GM13976 (cell line): Measurements from ENCODE around the gene CYGB.
A peak's percentile ranks its signal among the peaks of the same experiment; 100 is the strongest.

Experiments used
- DNase-seq: peaks from one replicate; pipeline ENCODE4 v3.0.0; 2012; ENCODE audit warnings: low spot score
- CTCF ChIP-seq: IDR thresholded peaks from 2 replicates; pipeline ENCODE4 v1.5.1; 2012; ENCODE audit warnings: borderline replicate concordance, mild to moderate bottlenecking; ENCODE audit not compliant: insufficient read depth; ENCODE audit errors: extremely low read depth, missing control alignments, control extremely low read depth
- in situ Hi-C: fragments of 300-500 bp; cut with MboI; formaldehyde crosslinking; loops from one replicate; pipeline ENCODE4 v1.12.0; 2022; ENCODE audit warnings: low sequenced_read_pairs, mixed read lengths, inconsistent platforms; ENCODE audit not compliant: unreplicated experiment

The CYGB gene

GRCh38 chr17:76556765-76557367, 19.4 kb upstream of the CYGB start:
- in situ Hi-C loops = no loop called here
- no peak for TF ChIP-seq CTCF
- peak; percentile 59 for DNase-seq

DNA sequence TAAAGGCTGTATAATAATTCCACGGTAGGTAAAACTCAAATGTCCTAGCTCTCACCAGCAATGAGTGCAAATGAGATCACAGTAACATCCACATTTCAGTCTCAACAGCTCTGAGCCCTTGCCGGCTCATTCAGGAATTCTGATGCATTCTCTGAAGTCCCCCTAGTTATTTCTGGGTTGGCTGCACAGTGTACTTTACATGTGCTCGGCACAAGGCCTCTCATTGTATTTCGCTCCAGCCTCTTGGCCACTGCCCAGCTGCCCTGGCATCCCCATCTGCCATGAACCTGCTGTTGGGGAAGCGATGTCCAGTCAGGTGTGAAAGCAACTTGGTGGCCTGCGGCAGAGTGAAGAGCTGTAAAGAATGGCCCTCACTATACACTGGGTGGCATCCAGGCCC, 16.6 kb upstream of the CYGB start:
- in situ Hi-C loops = no loop called here
- no peak for DNase-seq
- TF ChIP-seq CTCF = no peak

DNA sequence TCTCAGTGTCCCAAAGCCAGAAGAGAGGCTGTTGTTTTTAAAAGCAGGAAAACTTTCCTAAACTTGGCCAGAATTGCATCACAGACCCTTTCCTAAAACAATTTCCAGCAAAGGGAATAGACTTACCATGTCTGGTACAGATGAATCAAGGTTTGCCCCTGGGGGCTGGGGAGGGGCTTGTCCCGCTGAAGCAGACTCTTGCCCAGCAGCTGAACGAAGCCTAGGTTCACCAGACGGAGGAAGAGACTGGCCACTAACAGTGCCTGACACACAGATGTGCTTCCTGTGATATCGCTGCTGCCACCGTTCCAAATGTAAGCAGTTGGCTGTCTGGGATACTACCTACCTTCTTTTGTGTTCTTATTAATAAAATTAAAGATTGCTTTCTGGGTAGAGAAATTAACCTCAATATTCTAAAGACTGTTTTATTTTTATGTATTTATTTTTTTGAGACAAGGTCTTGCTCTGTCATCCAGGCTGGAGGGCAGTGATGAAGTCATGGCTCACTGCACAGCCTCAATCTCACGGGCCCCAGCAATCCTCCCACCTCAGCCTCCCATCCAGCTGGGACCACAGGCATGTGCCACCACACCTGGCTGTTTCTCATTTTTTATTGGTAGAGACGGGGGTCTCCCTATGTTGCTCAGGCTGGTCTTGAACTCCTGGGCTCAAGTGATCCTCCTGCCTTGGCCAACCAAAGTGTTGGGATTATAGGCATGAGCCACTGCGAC, 15.8 kb upstream of the CYGB start:
- no peak for DNase-seq
- TF ChIP-seq CTCF = no peak
- in situ Hi-C loops = no loop called here

GRCh38 chr17:76551685-76552084, 14.2 kb upstream of the CYGB start:
- in situ Hi-C loops = no loop called here
- no peak for TF ChIP-seq CTCF
- no peak for DNase-seq

DNA sequence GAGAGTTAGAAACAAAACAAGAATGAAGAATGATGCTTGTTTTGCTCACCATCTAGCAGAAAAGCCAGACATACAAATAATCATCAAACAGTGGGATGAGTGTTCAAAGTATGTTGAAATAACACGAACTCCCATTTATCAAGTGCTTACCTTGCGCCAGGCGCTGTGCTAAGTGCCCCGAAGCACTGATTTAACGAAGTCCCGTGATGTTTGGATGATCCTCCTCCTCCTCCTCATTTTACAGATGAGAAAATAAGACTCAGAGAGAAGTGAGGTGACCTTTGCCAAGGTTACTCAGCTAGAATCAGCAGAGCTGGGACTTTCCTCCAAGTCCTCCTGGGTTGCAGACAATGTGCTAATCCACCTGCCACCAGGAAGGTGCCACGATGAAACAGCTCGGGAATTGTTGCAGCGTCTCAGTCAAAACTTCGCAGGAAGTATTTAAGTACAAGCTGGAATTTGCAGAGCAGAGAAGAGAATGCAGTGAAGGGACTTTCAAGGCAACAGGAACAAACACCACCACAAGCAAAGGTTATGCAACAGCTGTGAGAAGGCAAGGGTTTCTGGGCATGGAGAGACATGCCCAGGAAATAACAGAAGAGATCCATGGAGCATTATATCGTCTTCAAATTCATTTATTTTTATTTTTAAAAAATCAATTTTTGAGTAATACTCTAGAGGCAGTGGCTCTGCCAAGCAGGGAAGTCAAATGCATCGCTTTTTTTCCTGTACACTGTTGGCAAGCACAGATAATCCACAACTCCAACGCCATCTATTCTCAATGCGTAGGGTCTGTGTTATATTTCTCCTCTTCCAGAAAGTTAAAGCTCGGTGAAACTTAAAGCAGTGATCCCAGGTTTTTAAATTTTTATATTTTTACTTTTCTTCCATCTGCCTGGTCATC, 13.5 kb upstream of the CYGB start:
- in situ Hi-C loops = no loop called here
- TF ChIP-seq CTCF = no peak
- no peak for DNase-seq

DNA sequence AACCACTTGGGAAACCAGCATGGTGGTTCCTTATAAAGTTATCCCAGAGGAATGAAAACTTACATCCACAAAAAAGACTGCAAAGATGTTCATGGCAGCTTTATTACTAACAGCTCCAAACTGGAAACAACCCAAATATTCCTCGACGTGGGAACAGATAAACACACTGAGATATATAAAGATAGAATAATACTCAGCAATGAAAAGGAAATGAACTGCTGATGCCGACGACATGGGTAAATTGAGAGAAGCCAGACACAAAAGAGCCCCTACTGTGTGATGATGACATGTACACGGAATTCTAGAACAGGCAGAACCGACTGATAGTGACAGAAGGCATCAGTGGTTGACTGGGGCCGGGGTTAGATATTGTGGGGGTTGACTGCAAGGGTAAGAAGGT, 12.0 kb upstream of the CYGB start:
- no peak for DNase-seq
- TF ChIP-seq CTCF = no peak
- in situ Hi-C loops = no loop called here
